Measurements from ENCODE around the gene RFK. TPM values are rescaled to one million over a fixed set of nuclear protein-coding genes. Genes with fewer than 3 reads are reported as not detected.
A peak's percentile ranks its signal among the peaks of the same experiment; 100 is the strongest.

RFK gene
- total and polyA plus RNA-seq, 2 of the 13 experiments (the other 11 are each of a cell fraction or from before 2014, with no cell fraction given), result 18.2 to 37.2 TPM

GRCh38 chr9:76394960-76395252 lies 680 bp upstream of the RFK start (continued):
- TF ChIP-seq REPIN1 (CRISPR knock-in tag; IDR thresholded peaks at IDR 0.05; ENCODE audit: borderline replicate concordance, low read depth) (no peak; the same call in 1 of the 2 replicates), FLYWCH1 (CRISPR knock-in tag; IDR thresholded peaks at IDR 0.05) (0 out of 2 replicates have a peak, but pooled peaks have one; percentile 27), GMEB2 (CRISPR knock-in tag; IDR thresholded peaks at IDR 0.05; ENCODE audit: low read depth) (no peak), PRDM4 (CRISPR knock-in tag; IDR thresholded peaks at IDR 0.05; ENCODE audit: borderline replicate concordance) (no peak), ZNF737 (CRISPR knock-in tag; IDR thresholded peaks at IDR 0.05; ENCODE audit: borderline replicate concordance) (no peak), ARID5B (CRISPR knock-in tag; IDR thresholded peaks at IDR 0.05) (0 out of 2 replicates have a peak, but pooled peaks have one; percentile 57), ZNF792 (CRISPR knock-in tag; IDR thresholded peaks at IDR 0.05) (peak; percentile 74; the same call in 1 of the 2 replicates), NFKBIZ (CRISPR knock-in tag; IDR thresholded peaks at IDR 0.05) (0 out of 2 replicates have a peak, but pooled peaks have one; percentile 23)

Data from HepG2 (cell line).